Progenitor cell of endocrine pancreas (in vitro differentiated cells): ENCODE data around the gene CHID1. TPM values are rescaled to one million over a fixed set of nuclear protein-coding genes. Genes with fewer than 3 reads are reported as not detected.

ENCODE experiments used
- DNase-seq: peaks from one replicate; pipeline ENCODE4 v3.0.0; 2021; ENCODE audit warnings: low spot score; ENCODE audit not compliant: unreplicated experiment
- H3K27ac Mint-ChIP-seq: 2 replicates; pipeline ENCODE4 v1.8.0; 2021; ENCODE audit warnings: mild to moderate bottlenecking, moderate library complexity, mixed read lengths
- H3K27me3 Mint-ChIP-seq: 2 replicates; pipeline ENCODE4 v1.8.0; 2021; ENCODE audit warnings: mixed read lengths
- H3K36me3 Mint-ChIP-seq: 2 replicates; pipeline ENCODE4 v1.8.0; 2022; ENCODE audit warnings: mixed read lengths; ENCODE audit not compliant: insufficient read depth
- H3K4me1 Mint-ChIP-seq: 2 replicates; pipeline ENCODE4 v1.8.0; 2021; ENCODE audit warnings: low read depth, mixed read lengths
- H3K4me3 Mint-ChIP-seq: 2 replicates; pipeline ENCODE4 v1.8.0; 2021; ENCODE audit warnings: low read depth, mild to moderate bottlenecking, moderate library complexity, mixed read lengths
- H3K9me3 Mint-ChIP-seq: 2 replicates; pipeline ENCODE4 v1.8.0; 2021; ENCODE audit warnings: low read depth, mixed read lengths
- total RNA-seq: library from RNA; stranded (reverse); gene quantifications from 2 replicates; pipeline ENCODE4 v1.2.1, GENCODE V29; 2021
- TF ChIP-seq, protein P1 (sequence below): fragments of 200-600 bp; sonication (generic); IDR thresholded peaks from one replicate; pipeline ENCODE4 v1.5.0; 2021; ENCODE audit warnings: antibody characterized with exemption, mild to moderate bottlenecking; ENCODE audit not compliant: unreplicated experiment

CHID1 gene
- total RNA-seq, 1 donor from 2014 or later: 87.0 TPM

DNA sequence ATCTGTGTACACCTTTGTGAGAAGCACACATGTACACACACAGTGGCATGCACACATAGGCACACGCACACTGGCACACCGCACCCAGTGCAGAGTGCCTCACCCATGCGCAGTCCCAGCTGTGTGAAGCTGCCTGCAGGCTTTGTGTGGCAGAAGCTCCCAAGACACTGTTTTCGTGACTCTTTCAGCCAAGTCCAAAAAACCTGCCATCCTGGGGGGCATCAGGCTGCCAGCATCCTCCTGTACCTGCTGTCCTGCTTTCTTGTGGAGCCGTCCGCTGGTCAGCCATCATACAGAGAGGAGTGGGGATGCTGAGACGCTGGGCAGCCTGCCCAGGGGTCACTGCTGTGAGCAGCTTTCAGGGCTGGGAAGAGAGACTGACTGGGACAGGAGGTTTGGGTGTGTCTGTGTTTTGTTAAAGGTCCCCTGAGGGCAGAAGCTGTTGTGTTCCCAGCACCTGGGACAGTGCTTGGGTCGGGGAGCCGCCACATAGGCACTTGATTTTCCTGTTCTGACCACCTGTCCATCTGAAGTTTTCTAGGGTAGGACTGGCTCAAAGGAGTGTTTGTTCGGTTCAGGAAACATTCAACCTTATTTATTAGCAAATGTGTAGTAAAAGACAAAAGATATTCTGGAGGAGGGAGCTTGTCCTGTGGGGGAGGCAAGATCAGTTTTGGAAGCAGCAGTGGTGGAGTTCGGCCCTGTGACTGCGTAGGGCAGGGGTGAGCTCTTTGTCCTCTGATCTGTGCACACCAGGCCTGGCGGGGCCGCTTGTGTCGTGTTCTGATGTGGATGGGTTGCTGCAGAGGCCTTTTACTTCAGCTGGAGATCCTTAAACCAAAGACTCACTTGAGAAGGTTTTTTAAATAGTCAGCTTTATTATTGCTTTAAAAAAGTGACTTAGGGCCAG lies 44.8 kb upstream of the CHID1 start:
- H3K27me3 Mint-ChIP-seq: no peaks in the 10 kb centered on the region
- peak overlapping the region; percentile 72 for H3K27ac Mint-ChIP-seq
- H3K36me3 Mint-ChIP-seq: no peaks in the 10 kb centered on the region
- H3K4me3 Mint-ChIP-seq: no peak overlapping the region
- peaks cover 55% of the 10 kb centered on the region for H3K4me1 Mint-ChIP-seq
- H3K9me3 Mint-ChIP-seq: no peaks in the 10 kb centered on the region
- TF ChIP-seq, protein P1, sequence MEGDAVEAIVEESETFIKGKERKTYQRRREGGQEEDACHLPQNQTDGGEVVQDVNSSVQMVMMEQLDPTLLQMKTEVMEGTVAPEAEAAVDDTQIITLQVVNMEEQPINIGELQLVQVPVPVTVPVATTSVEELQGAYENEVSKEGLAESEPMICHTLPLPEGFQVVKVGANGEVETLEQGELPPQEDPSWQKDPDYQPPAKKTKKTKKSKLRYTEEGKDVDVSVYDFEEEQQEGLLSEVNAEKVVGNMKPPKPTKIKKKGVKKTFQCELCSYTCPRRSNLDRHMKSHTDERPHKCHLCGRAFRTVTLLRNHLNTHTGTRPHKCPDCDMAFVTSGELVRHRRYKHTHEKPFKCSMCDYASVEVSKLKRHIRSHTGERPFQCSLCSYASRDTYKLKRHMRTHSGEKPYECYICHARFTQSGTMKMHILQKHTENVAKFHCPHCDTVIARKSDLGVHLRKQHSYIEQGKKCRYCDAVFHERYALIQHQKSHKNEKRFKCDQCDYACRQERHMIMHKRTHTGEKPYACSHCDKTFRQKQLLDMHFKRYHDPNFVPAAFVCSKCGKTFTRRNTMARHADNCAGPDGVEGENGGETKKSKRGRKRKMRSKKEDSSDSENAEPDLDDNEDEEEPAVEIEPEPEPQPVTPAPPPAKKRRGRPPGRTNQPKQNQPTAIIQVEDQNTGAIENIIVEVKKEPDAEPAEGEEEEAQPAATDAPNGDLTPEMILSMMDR: no peak
- DNase-seq: no peak

DNA sequence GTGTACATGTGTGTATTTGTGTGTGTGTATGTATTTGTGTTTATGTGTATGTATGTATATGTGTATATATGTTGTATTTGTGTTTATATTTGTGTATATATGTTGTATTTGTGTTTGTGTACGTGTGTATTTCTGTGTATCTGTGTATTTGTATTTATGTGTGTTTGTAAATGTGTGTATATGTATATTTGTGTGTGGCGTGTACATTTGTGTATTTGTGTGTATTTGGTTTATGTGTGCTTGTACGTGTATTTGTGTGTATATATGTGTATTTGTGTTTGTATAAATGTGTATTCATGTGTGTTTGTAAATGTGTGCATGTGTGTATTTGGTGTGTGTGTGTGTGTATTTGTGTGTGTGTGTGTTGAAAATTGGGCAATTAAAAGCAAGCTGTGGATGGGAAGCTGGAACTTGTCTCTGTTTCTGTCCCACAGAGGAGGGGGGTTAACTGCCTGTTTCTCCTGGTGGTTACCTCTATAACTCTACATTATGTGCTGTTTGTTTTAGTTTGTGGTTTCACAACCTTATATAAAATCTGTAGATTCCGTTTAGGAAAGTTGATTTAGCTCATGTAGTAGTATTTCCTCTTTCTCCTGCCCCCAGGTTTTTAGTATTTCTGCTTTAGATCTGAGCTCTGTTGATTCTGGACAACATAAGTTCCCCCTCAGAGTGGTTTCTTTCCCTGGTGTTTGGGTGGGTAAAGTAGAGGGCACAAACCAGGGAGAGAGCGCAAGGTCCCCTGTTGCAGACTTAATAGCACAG lies 44.0 kb upstream of the CHID1 start:
- Mint-ChIP-seq H3K4me1 (peaks cover 55% of the 10 kb centered on the region), H3K27me3 (no peaks in the 10 kb centered on the region)

DNA sequence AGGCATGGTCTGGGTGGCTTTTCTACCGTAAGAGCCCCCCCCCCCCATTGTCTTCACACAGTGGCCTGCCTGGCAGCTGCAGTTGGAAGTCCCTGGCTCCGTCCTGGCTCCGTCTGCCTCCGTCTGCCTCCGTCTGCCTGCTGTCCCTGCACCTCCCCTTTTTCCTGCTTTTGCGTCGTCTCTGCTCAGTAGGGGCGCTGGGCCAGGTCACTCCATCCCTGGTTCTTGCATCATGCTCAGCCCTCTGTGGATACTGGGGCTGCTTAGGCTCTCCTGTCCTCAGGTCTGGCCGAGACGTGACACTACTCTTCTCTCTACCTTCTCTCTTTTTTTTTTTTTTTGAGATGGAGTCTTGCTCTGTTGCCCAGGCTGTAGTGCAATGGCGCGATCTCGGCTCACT lies 42.9 kb upstream of the CHID1 start:
- Mint-ChIP-seq H3K9me3 (peaks cover 3% of the 10 kb centered on the region), H3K27me3 (no peaks in the 10 kb centered on the region), H3K4me3 (no peak overlapping the region), H3K36me3 (peaks cover 9% of the 10 kb centered on the region), H3K4me1 (peaks cover 50% of the 10 kb centered on the region), H3K27ac (peak overlapping the region; percentile 94)
- DNase-seq: no peak
- TF ChIP-seq, protein P1: no peak

More for the DNA sequence above, 44.0 kb upstream of the CHID1 start:
- Mint-ChIP-seq H3K36me3 (peaks cover 3% of the 10 kb centered on the region), H3K4me3 (no peak overlapping the region), H3K9me3 (peaks cover 3% of the 10 kb centered on the region), H3K27ac (peak overlapping the region; percentile 56)
- no peak for DNase-seq
- TF ChIP-seq, protein P1: no peak

DNA sequence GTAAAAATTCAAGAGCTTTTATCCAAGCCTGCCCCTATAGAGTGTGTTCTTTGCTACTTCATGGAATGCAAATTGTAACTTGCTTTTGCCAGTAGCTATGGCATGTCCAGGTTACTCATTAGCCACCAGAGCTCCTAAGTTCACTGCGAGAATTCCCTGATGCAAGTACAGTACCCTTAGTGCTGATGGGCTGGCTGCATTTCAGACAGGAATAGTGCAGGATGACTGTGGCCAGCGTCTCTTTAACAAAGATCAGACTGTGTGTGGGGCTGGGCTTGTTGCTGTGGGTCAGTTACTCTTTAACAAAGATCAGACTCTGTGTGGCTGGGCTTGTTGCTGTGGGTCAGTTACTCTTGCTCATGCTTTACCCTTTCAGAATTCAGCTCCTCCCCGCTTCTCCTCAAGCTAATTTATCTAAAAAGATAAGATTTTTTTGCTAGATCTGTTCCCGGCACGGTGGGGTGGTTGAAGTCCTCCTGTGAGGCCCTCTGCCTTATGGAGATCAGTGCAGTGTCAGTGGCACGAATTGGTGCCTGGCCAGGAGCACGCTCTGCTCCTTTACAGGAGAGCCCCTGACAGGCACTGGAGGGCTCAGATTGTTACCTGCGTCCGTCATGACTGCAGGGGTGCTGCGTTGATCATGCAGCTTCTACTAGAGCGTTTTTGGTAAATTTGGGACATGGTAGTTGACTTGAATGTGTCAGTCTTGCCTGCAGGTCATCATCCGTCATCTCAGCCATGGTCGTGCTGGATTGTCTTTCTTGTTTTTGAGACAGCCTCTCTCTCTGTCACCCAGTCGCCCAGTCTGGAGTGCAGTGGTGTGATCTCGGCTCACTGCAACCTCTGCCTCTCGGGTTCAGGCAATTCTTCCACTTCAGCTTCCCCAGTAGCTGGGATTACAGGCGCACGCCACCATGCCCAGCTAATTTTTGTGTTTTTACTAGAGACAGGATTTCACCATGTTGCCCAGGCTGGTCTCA lies 42.1 kb upstream of the CHID1 start:
- Mint-ChIP-seq H3K9me3 (peaks cover 7% of the 10 kb centered on the region), H3K27ac (peak overlapping the region; percentile 94), H3K36me3 (peaks cover 15% of the 10 kb centered on the region), H3K27me3 (no peaks in the 10 kb centered on the region), H3K4me1 (peaks cover 51% of the 10 kb centered on the region), H3K4me3 (peak overlapping the region; percentile 34)
- TF ChIP-seq, protein P1: no peak
- DNase-seq: peak; percentile 16
